DOHH2 (cell line): ENCODE measurements around the gene CYB5R3.

Source experiments
- H3F3A ChIP-seq: fragments of 200-600 bp; sonication (generic), shearing (Covaris generic); 2 replicates; pipeline ENCODE4 v1.6.0; 2016; ENCODE audit warnings: antibody characterized with exemption, mild to moderate bottlenecking; ENCODE audit not compliant: control insufficient read depth, insufficient read depth
- H3K27ac ChIP-seq: fragments of 200-600 bp; sonication (generic); 2 replicates; pipeline ENCODE4 v1.5.1; 2014; ENCODE audit warnings: low read depth, mild to moderate bottlenecking, low read length, moderate library complexity
- H3K27me3 ChIP-seq: fragments of 200-600 bp; sonication (generic); 2 replicates; pipeline ENCODE4 v1.6.1; 2014; ENCODE audit warnings: mild to moderate bottlenecking, low read length, mixed read lengths; ENCODE audit not compliant: control insufficient read depth
- H3K36me3 ChIP-seq: fragments of 200-600 bp; sonication (generic); 2 replicates; pipeline ENCODE4 v1.6.1; 2014; ENCODE audit warnings: mild to moderate bottlenecking, low read length, moderate library complexity, mixed read lengths; ENCODE audit not compliant: control insufficient read depth
- H3K4me1 ChIP-seq: fragments of 200-600 bp; sonication (generic); 2 replicates; pipeline ENCODE4 v1.6.1; 2014; ENCODE audit warnings: mild to moderate bottlenecking, low read length, mixed read lengths; ENCODE audit not compliant: control insufficient read depth
- H3K4me2 ChIP-seq: fragments of 200-600 bp; sonication (generic); 2 replicates; pipeline ENCODE4 v1.6.0; 2014; ENCODE audit warnings: mild to moderate bottlenecking, low read length, moderate library complexity
- H3K4me3 ChIP-seq: fragments of 200-600 bp; sonication (generic); 2 replicates; pipeline ENCODE4 v1.5.1; 2014; ENCODE audit warnings: mild to moderate bottlenecking, low read length, mixed read lengths
- H3K79me2 ChIP-seq: fragments of 200-600 bp; sonication (generic); 2 replicates; pipeline ENCODE4 v1.6.1; 2014; ENCODE audit warnings: mild to moderate bottlenecking, low read length, mixed read lengths; ENCODE audit not compliant: control insufficient read depth
- H3K9me2 ChIP-seq: fragments of 200-600 bp; sonication (generic); replicated peaks from 2 replicates; pipeline ENCODE4 v1.6.1; 2014; ENCODE audit warnings: mild to moderate bottlenecking, low read length, mixed read lengths; ENCODE audit not compliant: control insufficient read depth
- H3K9me3 ChIP-seq: fragments of 200-600 bp; sonication (generic); 2 replicates; pipeline ENCODE4 v1.6.1; 2014; ENCODE audit warnings: antibody characterized with exemption, low read length, mixed read lengths; ENCODE audit not compliant: control insufficient read depth, insufficient read depth
- H4K20me1 ChIP-seq: fragments of 200-600 bp; sonication (generic); 2 replicates; pipeline ENCODE4 v1.6.0; 2014; ENCODE audit warnings: low read depth, mild to moderate bottlenecking, antibody characterized with exemption, low read length, moderate library complexity; ENCODE audit not compliant: control insufficient read depth, insufficient read depth
- CTCF ChIP-seq: fragments of 200-600 bp; sonication (generic); IDR thresholded peaks from one replicate; pipeline ENCODE4 v1.5.1; 2014; ENCODE audit warnings: antibody characterized with exemption, mild to moderate bottlenecking, low read depth, low read length; ENCODE audit not compliant: poor library complexity, severe bottlenecking
- EZH2phosphoT487 ChIP-seq: fragments of 200-600 bp; sonication (generic); IDR thresholded peaks from 2 replicates; pipeline ENCODE4 v1.6.1; 2017; ENCODE audit warnings: borderline replicate concordance, mild to moderate bottlenecking, antibody characterized with exemption, low read length, moderate library complexity, mixed read lengths

The CYB5R3 gene

DNA sequence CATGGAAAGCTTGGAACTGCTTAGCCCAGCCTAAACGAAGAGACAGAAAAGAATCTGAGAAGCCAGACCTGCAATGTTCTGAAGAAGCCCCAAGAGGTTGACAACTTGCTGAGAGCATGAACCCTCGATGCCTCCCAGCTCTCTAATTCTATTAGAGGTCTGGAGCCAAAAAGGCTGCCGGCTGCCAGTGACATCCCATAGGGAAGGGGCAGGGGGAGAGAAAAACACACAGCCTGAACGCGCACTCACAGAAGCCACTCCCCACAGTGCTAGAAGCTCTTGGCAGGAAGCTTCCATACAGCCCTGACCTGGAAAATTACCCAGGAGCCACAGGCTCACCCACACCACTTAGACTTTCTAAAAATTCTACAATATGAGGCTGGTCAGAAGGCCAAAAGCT lies 52.9 kb downstream of the CYB5R3 start:
- TF ChIP-seq EZH2phosphoT487: no peak
- TF ChIP-seq CTCF: no peak
- H3K9me2 ChIP-seq: no peaks in the 10 kb centered on the region
- no peaks in the 10 kb centered on the region for H3K27me3 ChIP-seq
- no peaks in the 10 kb centered on the region for H3F3A ChIP-seq
- H3K27ac ChIP-seq: no peak overlapping the region
- no peak overlapping the region for H3K4me2 ChIP-seq
- H3K4me3 ChIP-seq: no peak overlapping the region
- H4K20me1 ChIP-seq: no peaks in the 10 kb centered on the region
- no peaks in the 10 kb centered on the region for H3K9me3 ChIP-seq
- H3K4me1 ChIP-seq: peaks cover 3% of the 10 kb centered on the region; the same call in 1 of the 2 replicates
- peaks cover 87% of the 10 kb centered on the region for H3K36me3 ChIP-seq
- peaks cover 18% of the 10 kb centered on the region for H3K79me2 ChIP-seq

- Histone ChIP-seq H3K27ac (no peak overlapping the region), H3K27me3 (no peaks in the 10 kb centered on the region), H3K36me3 (peaks cover 87% of the 10 kb centered on the region), H3K4me2 (no peak overlapping the region), H3K4me1 (peaks cover 3% of the 10 kb centered on the region; the same call in 1 of the 2 replicates), H3F3A (no peaks in the 10 kb centered on the region), H4K20me1 (no peaks in the 10 kb centered on the region), H3K9me2 (no peaks in the 10 kb centered on the region), H3K4me3 (no peak overlapping the region), H3K79me2 (peaks cover 19% of the 10 kb centered on the region), H3K9me3 (no peaks in the 10 kb centered on the region)
- TF ChIP-seq CTCF (no peak), EZH2phosphoT487 (no peak)
Observed at GRCh38 chr22:42595434-42595833, 53.8 kb downstream of the CYB5R3 start.

DNA sequence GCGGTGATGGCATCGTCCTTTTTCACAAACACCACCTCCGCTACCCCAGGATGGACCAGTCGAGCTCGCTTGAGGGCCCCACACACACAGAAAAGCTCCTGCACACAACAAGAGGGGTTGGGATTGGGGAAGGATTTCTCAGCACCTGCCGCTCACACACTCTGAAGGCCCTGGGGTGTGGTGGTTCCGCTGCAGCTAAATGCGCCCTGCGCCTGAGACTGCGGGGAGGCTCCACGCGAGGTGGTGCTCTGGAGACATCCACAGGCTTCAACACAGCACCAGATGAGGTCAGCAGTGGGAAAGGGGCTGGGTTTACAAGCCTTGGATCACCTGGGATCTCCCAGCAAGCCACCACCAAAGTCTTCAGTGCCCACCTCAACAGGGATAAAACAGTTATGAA lies 57.2 kb downstream of the CYB5R3 start:
- no peaks in the 10 kb centered on the region for H3K9me3 ChIP-seq
- peaks cover 5% of the 10 kb centered on the region for H3K79me2 ChIP-seq
- H4K20me1 ChIP-seq: no peaks in the 10 kb centered on the region
- no peak overlapping the region for H3K4me2 ChIP-seq
- no peaks in the 10 kb centered on the region for H3K9me2 ChIP-seq
- H3K27ac ChIP-seq: no peak overlapping the region
- H3F3A ChIP-seq: no peaks in the 10 kb centered on the region
- no peak overlapping the region for H3K4me3 ChIP-seq
- H3K4me1 ChIP-seq: peaks cover 19% of the 10 kb centered on the region
- peaks cover 88% of the 10 kb centered on the region for H3K36me3 ChIP-seq
- TF ChIP-seq CTCF (no peak), EZH2phosphoT487 (no peak)
- no peaks in the 10 kb centered on the region for H3K27me3 ChIP-seq
